SIG-M5 treated with dmso at 0.1 percent for 504 hours (cell line): ENCODE data around the gene CHRD.
"Not testable (repeated sequence)": the region's sequence is repeated elsewhere in the genome, so short reads cannot be mapped to it uniquely, and the experiment has no call there.

Experiments
- DNase-seq: peaks from one replicate; lab custom pipeline; 2025; ENCODE audit not compliant: unreplicated experiment; lab: John Stamatoyannopoulos, UW

The CHRD gene

DNA sequence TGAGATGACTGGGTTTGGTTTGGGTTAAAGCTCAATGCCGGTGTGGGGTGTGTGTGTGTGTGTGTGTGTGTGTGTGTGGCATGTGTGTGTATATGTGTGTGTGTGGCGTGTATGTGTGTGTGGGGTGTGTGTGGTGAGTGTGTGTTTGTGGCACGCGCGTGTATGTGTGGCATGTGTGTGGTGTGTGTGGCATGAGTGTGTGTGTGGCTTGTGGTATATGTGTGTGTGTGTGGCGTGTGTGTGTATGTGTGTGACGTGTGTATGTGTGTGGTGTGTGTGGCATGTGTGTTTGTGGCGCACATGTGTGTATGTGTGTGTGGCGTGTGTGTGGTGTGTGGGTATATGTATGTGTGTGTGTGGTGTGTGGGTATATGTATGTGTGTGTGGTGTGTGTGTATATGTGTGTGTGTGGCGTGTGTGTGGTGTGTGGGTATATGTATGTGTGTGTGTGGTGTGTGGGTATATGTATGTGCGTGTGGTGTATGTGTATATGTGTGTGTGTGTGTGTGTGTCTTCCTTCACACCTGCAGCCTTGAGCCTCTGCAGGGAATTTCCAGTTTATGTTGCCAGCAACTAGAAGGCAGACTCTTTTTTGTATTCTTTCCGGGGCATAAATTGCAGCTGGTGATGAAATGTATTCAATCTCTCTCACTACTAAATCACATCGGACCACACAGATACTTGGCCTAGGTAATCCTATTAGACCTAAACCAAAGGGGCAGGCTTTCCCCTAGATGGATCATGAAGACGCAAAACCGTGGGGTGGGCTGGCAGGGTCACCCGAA lies 34.8 kb downstream of the CHRD start:
- DNase-seq = no peak

DNA sequence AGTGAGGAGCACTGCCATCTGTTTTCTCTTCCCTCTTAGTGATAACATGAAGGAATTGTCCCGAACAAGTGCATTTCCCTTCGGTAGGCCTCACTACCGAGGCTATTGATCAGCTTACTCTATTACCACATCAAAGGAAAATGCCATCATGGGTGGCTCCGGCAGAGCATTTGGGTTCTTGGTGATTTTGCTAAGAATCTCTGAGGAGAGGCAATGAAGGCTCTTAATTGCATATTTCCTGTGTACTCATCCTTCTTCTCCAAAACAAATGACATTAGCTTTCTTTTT lies 35.3 kb downstream of the CHRD start:
- DNase-seq = no peak

DNA sequence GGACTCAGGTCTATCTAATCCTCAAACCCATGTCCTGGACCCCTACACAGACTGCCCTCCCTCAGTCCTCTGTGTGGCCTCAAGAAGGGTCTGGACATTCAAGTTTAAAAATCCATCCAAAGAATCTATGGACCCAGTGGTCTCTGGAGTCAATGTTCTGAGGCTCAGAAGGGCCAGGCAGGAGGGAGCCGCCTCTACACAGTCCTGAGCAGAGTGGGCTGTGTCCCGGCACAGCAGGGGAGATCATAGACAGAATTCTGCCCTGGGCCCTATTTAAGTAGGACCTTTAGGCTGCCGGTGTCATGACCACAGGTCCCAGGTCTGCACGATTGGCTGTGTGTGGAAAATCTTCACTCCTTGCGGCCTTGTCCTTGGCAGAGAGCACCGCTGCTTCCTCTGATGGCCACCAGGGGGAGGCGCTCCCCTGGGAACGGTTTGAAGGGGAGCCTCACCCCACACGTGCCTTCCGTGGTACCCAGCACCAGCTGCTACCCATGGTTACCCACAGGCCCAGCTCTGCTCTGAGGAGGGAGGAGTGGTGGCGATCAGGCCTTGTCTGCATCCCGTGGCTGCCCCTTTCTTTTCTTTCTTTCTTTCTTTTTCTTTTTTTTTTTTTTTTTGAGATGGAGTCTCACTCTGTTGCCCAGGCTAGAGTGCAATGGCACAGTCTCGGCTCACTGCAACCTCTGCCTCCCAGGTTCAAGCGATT lies 37.9 kb downstream of the CHRD start:
- peak; percentile 63 for DNase-seq

DNA sequence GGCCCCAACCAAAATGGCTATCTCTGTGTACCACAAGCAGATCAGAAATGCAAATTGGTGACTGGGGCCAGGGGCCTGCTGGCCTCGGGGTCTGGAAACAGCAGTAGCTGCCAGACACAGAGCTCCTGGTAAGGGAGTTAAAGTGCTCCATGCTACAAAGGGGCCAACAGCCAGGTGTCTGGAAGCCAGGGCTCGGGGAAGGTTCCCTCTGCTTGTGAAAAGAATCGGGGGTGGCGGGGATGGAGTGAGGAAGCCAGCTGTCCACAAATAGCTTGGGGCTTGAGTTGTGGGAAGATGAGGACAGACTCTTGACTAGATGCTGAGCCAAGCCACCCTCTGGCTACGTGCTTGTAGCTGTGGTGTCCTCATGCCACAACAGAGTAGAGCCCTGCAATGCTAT lies 39.3 kb downstream of the CHRD start:
- DNase-seq = no peak

DNA sequence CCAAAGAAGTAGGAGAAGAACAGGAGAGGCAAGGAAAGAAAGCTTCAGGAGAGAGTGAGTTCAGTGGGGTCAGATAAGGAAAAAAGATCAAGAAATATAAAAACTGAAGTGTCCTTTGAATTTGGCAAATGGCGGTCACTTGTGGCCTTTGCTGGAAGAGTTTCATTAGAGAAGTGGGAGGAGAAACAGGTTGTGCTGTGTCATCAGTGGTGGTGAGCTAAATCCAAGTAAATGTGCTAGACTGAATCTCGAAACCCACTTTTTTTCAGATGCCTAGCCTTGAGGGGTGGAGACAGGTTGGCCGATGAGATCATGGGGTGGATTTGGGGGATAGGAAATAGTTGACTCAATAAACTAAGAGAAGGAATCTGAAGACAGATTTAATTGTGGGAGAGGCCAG lies 43.7 kb downstream of the CHRD start:
- peak; percentile 32 for DNase-seq

DNA sequence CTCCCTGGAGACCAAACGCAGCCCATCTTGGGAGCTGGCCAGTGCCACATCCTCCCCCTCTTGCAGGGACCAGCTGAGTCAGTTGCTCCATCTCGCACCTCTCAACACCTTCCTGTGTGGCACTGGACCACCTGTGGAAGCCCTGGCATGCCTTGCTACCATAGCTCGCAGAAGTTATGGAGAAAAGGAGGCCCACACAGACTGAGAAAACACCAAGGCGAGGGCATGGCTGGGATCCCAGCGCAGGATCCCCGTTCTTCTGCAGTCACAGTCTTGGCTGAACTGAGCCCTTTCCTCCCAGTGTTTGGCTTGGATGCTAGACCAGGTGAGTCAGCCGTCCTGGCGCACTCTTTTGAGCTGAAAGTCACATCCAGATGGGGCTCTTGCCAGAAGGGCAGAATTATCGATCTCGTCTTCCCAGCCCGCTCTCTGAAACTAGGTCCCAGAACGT lies 46.9 kb downstream of the CHRD start:
- DNase-seq = no peak

DNA sequence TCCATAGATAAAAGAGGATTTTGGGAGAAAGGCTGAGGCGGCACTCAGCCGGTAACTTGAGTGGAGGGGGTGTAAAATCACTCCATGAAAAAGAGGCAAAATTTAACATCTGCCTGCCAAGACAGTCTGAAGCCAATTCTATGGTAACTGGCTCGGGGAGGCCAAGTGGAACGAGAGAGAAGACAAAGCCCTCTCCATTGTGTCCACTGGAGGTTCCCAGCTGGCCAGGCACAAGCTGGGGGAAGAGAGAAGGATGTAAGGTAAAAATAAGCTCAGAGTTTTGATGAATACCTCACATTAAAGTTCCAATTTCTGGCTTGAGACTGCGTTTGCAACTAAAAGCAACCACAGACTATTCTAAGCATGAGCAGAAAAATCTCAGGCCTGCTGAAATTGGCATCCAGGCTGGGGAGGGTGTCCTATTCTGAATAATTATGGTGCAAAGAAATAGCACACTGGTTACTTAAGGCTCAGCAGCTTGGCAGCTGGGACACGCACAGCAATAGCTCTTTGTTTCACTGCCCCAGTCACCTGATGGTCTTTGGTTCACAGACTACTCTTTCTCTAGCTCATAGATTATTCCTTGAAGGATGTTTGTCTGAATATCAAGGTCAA lies 48.8 kb downstream of the CHRD start:
- no peak for DNase-seq

DNA sequence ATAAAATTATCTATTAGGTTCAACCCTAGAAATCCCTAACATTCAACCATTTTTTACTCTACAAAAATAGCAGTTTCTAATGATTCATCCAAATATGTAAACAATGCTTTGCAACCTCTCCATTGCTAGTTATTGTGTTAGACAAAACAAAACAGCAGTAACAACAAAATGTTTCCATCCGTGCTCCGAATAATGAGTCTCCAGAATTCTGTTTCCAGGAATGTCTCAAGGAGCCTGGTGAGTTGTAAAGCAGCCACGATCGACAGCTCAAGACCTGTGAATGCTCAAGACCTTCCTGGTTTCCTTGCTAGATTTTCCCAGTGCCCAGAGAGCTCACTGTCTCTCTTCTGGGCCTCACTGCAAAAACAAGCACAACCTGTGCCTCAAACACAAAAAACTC lies 49.9 kb downstream of the CHRD start:
- no peak for DNase-seq

DNA sequence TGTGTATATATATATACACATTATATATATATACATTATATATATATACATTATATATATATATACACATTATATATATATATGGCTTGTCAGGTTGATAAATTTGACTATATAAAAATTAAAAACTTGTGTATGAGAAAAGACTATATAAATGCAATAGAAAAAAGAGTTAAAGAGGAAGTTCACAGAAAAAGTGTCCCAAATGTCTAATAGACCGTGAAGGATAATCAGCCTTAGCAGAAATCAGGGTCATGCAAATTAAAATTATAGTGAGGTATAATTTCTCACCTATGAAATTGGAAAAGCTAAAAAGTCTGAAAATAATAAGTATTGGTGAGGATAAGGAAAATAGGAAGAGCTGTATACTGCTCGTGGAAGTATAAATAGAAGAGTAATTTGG lies 51.1 kb downstream of the CHRD start:
- no peak for DNase-seq

DNA sequence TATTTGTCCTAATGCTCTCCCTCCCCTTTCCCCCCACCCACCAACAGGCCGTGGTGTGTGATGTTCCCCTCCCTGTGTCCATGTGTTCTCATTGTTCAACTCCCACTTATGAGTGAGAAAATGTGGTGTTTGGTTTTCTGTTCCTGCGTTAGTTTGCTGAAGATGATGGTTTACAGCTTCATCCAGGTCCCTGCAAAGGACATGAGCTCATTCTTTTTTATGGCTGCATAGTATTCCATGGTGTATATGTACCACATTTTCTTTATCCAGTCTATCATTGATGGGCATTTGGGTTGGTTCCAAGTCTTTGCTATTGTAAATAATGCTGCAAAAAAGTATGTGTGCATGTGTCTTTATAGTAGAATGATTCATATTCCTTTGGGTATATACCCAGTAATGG lies 53.3 kb downstream of the CHRD start:
- DNase-seq = not testable (repeated sequence)

DNA sequence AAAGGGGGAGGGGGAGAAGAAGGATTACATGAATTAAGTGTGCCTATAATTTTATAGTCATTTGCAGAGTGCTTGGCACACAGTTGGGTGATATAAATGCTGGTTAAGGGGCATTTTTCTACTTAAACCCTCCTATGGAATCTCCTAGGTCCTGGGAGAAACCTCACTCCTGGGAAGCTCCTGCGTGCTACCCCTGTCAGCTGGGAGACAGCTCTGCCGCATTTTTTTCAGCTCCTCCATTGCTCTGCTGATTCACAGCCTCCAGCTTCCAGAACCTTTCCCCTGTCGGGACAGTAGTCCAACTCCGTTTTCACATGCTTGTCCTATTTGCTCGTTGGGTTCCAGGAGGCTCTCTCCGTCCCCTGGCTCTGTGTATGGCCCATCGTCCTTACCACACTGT lies 59.2 kb downstream of the CHRD start:
- DNase-seq = no peak
